Mammary epithelial cell (primary cell): Measurements from ENCODE around the gene LMLN.

Experiments used
- EZH2 ChIP-seq: IDR thresholded peaks from 2 replicates; pipeline ENCODE4 v1.6.1; 2012; ENCODE audit warnings: low read length, inconsistent platforms, borderline replicate concordance
- TF ChIP-seq, protein P1 (sequence below), 2 donors: IDR thresholded peaks in 1 of 2; conservative IDR thresholded peaks in 1 of 2; 2 replicates each; pipeline ENCODE4 v1.5.1; 2011 to 2012; ENCODE audit warnings: inconsistent platforms in 2 of 2, low read length in 2 of 2, mild to moderate bottlenecking in 2 of 2, control low read depth in 1 of 2, low read depth in 1 of 2; ENCODE audit not compliant: insufficient read depth in 1 of 2; ENCODE audit errors: extremely low read depth in 1 of 2

DNA sequence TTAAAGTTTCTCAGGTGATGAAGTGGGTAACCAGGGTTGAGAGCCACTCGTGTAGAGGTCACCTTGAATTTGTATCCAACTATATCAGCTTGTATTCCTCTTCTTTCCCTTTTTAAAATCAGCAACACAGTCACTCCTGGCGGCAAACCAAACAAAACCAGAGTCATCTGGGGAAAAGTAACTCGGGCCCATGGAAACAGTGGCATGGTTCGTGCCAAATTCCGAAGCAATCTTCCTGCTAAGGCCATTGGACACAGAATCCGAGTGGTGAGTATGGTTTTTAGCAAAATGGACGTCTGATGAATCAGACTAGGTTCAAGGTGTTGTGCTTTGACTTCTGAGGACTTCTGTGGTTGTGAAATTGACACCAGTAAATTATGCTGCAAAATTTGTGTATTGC is 6.1 kb upstream of the LMLN start:
- TF ChIP-seq, protein P1, sequence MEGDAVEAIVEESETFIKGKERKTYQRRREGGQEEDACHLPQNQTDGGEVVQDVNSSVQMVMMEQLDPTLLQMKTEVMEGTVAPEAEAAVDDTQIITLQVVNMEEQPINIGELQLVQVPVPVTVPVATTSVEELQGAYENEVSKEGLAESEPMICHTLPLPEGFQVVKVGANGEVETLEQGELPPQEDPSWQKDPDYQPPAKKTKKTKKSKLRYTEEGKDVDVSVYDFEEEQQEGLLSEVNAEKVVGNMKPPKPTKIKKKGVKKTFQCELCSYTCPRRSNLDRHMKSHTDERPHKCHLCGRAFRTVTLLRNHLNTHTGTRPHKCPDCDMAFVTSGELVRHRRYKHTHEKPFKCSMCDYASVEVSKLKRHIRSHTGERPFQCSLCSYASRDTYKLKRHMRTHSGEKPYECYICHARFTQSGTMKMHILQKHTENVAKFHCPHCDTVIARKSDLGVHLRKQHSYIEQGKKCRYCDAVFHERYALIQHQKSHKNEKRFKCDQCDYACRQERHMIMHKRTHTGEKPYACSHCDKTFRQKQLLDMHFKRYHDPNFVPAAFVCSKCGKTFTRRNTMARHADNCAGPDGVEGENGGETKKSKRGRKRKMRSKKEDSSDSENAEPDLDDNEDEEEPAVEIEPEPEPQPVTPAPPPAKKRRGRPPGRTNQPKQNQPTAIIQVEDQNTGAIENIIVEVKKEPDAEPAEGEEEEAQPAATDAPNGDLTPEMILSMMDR (conservative IDR thresholded peaks at IDR 0.05 in 1 of 2, IDR thresholded peaks at IDR 0.05 in 1 of 2; ENCODE audit: extremely low read depth in 1 of 2, insufficient read depth in 1 of 2, low read depth in 1 of 2, low read length in 2 of 2), result no peak
- TF ChIP-seq EZH2, result no peak
